GM20000 (cell line): ENCODE measurements around the gene ZWILCH.

Experiments used
- DNase-seq: peaks from one replicate; pipeline ENCODE4 v3.0.0; 2012; ENCODE audit warnings: low spot score
- CTCF ChIP-seq: IDR thresholded peaks from 2 replicates; pipeline ENCODE4 v1.5.1; 2012; ENCODE audit warnings: mild to moderate bottlenecking, control low read depth; ENCODE audit errors: extremely low read depth, missing control alignments

ZWILCH gene

GRCh38 chr15:66594836-66595235 is 89.7 kb downstream of the ZWILCH start:
- no peak for DNase-seq
- no peak for TF ChIP-seq CTCF

- DNase-seq = no peak
Measured at GRCh38 chr15:66595332-66595731, 90.2 kb downstream of the ZWILCH start.

GRCh38 chr15:66595931-66596545 is 90.9 kb downstream of the ZWILCH start:
- no peak for TF ChIP-seq CTCF
- DNase-seq = no peak

More at GRCh38 chr15:66595332-66595731, 90.2 kb downstream of the ZWILCH start:
- TF ChIP-seq CTCF = no peak

DNA sequence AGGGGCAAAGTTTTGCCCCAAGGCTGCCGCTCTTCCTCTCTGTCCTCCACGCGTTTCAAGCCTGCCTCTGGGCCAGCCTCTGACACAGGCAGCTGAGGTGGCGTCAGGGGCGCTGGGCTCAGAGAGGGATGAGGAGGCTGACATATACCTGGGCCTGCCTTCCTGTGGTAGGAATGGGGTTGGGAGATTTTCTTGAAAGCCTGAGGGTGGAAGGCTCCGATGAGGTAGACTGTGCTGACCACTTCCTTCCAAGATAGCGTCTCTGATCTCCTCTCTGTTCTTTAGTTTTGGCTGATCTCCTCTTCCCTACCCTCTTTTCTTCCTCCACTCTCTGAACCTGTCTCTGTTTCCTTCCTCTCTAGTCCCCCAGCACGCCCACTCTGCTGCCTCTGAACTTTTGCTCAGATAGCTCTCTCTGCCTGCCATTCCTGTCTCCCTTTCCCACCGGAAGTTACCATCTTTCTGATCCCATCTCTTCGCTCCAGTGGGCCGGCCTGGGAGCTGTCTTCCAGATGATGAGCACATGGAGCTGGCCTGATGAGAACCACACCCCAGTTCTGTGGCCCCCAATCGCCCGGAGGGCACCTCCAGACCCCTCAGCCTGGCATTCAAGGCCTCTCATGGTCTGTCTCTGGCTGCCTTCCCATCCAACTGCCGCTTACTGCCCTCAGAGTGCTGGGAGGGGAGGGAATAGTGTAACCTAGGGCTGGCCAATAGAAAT is 93.1 kb downstream of the ZWILCH start:
- TF ChIP-seq CTCF = no peak
- DNase-seq = no peak
